NCI-H2107 (cell line): ENCODE measurements around the gene CEND1.

ENCODE experiments used
- DNase-seq: peaks from one replicate; lab custom pipeline; 2025; lab: John Stamatoyannopoulos, UW

The CEND1 gene

DNA sequence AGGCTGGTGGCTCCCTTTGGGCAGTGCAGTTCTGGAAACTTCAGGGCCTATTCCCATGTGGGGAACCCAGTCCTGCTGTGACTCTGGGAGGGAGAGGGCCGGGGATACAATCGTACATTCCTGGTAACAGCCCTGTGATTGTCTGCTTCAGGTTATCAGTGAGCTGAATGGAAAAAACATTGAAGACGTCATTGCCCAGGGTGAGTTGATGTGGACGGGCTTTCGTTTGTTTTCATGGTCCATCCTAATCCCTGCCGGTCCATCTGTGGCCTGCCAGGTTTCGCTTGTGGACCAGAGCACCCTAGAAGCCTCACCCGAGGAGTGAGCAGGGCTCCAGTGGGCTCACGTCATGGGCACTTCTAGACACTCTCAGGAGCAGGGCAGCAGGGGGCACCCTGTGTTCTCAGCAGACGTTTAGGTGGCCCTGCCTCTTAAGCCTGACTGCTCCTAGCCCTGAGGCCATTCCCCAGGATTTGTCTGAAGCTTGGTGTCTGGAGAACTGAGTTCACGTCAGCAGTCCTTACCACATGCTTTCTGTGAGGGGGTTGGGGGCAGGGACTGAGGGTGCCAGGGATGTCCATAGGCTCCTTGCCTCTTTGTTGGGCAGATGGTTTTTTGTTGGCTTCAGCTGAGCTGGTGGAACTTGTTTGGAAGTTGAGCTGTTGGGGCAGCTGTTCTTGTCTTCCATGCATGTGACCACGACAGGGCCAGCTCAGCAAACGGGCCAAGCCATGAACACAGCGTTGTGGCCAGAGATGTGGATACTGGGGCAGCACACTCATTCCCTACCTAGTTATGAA lies 21.8 kb upstream of the CEND1 start:
- no peak for DNase-seq

DNA sequence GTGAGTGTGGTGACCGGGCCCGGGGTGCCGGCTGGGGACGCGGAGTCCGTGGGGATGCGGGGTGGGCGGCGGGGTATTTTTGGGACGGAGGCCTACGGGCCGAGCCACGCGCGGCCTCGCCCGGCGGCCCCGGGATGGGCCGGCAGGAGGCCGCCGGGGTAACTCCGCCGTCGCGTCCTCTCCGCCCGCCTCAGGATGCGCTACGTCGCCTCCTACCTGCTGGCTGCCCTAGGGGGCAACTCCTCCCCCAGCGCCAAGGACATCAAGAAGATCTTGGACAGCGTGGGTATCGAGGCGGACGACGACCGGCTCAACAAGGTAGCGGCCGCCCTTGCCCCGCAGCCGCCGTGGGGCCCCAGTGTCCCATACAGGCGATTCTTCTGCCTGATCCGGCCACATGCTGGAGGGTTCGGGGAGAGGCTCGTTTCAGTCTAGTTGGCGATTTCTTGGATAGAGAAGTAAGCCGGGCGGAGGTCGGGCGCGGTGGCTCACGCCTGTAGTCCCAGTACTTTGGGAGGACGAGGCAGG lies 20.2 kb upstream of the CEND1 start:
- no peak for DNase-seq

DNA sequence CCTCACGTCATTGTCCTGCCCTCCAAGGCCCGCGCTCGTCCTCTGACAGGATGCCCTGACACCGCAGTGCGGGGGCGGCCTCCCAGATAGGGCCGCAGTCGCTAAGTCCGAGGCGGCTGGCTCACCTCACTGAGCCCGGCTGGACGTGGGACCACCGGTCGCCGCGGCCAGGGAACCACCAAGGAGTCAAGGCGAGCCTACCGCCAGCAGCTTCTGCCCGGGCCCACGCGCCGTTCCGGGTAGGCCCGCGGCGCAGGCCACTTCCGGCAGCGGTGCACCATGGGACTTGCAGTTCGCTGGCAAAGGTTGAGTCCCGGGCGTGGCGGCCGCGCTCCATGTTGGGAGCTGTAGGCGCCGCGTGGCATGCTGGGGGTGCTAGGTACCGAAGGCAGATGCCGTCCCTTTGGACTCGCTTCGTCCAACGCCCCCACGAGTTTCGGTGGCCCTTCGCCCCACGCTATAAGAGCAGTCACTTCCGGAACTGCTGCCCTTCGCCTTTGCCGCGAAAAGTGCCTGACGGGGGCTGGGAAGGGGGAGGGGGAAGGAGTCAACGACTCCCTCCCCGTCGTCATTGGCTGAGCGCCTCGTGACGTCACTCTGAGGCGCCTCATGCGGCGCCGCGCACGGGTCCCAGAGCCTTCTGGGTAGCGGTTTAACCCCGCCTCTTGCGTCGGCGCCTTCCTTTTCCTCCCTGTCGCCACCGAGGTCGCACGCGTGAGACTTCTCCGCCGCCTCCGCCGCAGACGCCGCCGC lies 19.6 kb upstream of the CEND1 start, which contains the start of gene RPLP2:
Gene RPLP2, plus strand, starts transcription at position 681 of the 753 bp plus-strand sequence. CDS start 268 bp downstream, outside the sequence.
- DNase-seq = peak; percentile 89

GRCh38 chr11:808427-809286 lies 18.8 kb upstream of the CEND1 start:
- DNase-seq = no peak

- no peak for DNase-seq
These were observed 14.7 kb upstream of the CEND1 start for GRCh38 chr11:804599-804964.

DNA sequence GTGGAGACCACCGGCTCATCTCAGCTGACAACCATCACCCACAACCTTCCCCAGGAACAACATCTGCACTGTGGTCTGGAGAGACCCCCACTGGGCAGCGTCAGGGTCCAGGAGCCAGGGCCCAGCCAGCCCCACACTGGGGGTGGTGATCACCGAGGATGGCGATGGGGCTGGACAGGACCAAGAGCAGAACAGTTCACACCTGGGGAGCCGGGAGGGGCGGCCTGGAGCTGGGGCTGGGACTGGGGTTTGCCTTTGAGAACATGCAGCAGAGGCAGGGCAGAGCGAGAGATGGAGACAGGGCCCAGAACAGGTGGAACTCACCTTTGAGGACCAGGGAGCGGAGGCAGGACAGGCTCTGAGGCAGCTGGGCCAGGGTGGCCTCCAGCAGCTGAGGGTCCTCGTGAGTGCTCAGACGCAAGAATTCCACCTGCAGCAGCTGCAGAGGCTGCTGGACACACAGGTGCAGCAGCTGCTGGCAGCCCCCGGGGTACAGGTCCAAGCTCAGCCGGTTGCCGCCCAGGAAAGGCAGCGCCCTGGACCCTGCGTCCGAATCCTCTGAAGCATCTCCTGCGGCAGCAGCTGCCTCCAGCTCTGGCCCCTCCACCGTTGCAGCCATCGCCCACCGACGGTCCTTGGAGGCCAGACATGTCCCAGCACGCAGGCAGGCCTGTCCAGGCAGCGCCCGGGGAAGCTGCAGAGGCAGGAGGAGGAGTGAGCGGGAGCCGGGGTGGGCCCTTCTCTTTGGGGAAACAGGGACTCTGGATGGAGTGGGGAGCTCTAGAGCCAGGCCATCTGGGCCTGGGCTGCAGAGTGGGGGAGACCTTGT lies 14.1 kb upstream of the CEND1 start:
- DNase-seq = no peak

DNA sequence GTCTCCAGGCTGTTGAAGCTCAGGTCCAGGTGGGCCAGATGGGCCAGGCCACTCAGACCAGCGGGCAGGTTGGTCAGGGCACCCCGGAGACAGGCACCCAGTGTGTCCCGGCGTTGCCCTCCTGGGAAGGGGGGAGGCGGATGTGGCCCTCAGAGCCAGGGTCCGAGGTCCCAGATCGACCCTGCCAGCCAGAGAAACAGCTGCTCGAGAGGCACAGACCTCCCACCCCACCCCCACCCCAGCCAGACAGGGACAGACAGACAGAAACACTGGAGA lies 13.5 kb upstream of the CEND1 start:
- DNase-seq = no peak

DNA sequence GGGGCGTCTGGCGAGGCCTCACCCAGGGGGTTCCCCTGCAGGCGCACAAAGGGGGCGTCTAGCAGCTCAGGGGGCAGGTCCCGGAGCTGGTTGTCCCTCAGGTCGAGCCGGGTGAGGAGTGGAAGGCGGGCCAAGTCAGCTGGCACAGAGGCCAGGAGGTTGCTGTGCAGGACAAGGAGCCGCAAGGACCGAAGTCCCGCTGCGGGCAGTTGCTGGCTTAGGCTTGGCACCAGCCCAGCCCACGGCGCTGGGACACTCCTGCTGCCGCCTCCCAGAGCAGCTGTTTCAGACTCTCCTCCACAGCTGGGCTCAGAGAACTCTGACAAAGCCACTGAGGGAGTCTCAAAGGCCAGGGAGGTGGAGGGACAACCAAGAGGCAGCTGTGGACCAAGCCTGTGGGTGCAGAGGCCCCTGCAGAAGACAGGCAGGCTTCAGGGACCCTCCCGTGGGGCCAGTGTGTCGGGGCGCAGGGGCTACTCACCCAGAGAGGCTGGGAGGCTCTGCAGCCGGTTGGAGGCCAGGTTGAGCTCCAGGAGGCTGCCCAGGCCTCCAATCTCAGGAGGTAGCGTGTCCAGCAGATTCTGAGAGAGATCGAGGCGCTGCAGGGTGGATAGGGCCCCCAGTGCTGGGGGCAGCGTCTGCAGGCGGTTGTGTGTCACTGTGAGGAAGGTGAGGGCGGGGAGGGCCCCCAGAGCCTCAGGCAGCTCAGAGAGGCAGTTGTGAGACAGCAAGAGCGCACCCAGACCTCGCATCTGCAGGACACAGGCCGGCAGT lies 13.0 kb upstream of the CEND1 start:
- DNase-seq = no peak

- DNase-seq = no peak
These were observed 12.2 kb upstream of the CEND1 start for GRCh38 chr11:802018-802617.

DNA sequence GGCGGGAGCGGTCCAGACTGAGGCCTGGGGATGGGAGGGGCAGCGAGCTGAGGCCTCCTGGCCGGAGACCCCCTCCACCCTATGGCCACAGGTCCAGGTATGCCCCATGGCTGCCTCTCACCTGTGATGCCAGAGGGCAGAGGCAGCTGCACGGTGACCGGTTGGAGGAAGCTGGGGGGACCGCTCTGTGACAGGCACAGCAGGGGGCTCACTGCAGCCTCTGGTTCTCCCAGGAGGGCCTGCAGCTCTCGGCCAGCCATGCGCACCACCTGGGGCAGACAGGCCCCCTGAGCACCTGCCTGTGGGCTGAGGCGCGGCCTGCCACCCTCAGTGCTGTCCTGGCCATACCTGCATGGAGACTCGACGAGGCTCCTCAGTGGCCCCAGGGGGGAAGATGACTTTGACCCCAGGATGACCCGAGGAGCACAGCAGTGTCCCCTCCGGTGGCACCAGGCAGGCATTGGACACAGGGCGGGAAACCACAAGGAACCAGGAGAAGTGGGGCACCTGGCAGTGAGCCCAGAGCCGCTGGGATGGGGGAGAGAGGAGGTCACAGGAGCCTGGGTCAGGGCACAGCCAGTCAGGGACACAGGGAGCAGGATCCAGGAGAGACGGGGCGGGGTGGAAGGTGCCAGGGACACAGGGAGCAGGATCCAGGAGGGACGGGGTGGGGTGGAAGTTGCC lies 11.3 kb upstream of the CEND1 start:
- no peak for DNase-seq

- no peak for DNase-seq
These were observed 10.6 kb upstream of the CEND1 start for GRCh38 chr11:800473-800872.

DNA sequence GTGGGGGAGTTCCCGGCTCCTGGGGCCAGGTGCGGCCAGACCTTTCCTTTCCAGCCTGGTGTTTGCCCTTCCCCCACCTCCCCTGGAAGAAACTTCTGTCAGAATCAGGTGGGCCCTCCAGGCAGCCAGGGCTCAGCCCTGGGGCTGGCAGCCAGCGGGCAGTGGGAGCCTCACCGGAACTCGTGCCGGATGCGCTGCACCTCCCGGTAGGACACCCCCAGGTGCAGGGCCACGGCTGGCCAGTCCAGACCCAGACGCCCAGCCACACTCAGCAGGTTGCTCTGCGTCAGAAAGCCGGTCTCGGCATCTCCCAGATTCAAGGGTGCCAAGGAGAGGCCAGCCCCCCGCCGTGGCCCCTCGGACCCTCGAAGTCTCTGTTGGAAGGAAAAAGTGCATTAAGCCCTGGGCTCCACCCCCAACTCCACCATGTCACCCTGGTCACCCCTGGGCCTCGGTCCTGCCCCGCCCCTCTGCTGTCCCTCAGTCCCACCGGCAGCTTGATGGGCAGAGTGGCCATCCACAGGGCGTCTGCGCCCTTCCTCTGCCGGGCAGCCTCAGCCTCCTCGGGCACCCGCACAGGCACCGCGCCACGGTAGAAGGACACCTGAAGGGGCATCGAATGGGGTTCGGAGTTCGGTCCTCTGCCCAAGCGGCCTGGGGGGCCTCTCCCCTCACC lies 9.9 kb upstream of the CEND1 start:
- DNase-seq = no peak

DNA sequence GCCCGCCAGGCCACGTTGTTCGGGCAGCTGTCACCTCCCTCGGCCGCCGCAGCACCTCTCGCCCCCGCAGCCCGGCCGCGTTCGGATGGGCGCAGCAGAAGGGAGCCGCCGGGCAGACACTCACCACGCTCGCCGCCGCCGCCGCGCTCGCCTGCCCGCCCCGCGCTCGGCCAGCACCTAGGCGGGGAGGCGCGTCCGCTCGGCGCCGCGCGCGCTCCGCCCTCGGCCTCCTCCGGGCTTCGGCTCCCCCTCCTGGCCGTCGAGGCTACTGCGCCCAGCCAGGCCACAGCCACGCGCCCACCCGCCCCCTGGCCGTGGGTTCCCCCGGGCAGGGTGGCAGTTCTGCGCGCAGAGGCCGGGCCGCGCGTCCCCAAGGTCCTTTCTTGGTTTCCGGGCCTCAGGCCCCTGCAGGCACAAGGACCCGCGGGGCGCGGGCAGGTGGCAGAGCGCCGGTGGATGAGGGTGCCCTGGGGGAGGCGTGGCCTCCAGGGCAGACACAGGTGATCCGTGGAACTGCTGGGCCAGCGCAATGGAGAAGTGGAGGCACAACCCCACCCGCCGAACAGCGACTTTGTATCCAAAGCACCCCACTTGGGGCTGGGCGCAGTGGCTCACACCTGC lies 8.3 kb upstream of the CEND1 start, which contains the start of gene SLC25A22:
Gene SLC25A22, minus strand, starts transcription at position 189 of the 621 bp plus-strand sequence. CDS start 3,275 bp downstream, outside the sequence.
- peak; percentile 41 for DNase-seq

DNA sequence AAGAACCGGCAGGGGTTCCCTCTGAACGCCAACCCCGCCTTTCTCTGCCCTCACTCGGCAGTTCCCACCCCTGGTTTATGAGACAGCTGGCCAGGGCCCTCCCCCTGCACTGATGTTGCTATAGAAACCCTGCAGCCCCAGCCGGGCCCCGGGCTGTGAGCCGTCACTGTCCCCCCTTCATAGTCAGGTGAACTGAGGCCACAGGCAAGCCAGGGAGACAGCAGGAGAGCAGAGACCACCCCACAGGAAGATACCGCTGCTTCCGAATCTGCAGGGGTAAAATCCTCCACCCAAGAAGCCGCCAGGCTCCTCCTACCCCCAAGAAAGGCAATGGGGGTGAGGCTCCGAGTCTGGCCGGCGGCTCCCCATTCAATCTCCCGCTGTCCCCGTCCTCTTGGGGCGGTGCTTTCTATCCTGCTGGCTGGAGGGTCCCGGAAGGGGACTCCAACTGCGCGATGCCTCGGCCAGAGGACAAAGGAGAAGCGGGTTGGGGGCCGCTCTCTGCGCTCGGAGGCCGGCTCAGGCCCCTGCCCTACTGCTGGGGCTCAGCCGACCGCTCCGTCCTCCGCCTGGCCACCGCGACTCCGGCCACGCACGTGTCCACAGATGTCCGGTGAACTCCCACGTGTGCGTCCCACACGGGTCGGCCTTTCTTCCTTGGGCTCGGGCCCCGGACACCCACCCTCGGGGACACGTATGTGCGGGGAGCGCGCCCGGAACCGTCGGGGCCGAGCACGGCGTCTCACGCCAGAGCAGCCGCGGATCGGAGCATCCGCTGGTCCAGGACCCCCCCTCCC lies 7.6 kb upstream of the CEND1 start:
- DNase-seq = peak; percentile 47

DNA sequence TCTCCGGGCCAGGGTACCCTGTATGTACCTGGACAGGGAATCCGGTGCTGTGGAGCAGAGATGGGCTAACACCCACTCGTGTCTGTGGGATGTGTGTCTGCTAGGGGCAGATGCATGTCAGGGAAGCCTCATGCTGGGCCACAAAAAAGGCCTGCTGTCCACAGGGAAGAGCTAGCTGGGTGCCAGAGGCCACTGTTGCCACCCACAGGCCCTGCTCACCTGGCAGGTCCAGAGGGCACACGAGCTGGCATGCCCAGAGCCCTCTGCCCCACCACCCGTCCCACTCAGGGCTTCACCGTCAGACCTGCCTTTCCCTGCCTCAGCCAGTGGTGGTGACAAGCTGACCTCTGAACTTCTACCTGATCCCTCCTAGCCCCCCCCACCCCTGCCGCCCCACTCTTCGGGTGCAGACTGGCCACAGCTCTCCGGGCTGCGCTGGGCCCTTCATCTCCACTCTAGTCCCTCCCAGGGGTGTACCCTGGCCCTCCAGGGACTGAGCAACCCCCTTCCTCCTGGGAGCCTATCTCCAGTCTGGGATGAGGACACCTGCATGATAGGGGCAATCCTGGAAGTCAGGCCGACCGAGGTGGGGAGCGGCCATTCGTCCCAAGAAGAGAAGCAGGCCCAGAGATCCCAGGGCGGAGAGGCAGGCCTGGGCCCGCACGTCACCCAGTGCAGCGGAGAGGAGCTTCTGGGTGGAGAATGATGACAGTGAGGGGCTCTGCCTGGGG lies 6.8 kb upstream of the CEND1 start:
- no peak for DNase-seq

GRCh38 chr11:795634-796564 lies 6.0 kb upstream of the CEND1 start:
- DNase-seq = peak; percentile 49
